Measurements from ENCODE around the gene SGO2.

SGO2 gene

DNA sequence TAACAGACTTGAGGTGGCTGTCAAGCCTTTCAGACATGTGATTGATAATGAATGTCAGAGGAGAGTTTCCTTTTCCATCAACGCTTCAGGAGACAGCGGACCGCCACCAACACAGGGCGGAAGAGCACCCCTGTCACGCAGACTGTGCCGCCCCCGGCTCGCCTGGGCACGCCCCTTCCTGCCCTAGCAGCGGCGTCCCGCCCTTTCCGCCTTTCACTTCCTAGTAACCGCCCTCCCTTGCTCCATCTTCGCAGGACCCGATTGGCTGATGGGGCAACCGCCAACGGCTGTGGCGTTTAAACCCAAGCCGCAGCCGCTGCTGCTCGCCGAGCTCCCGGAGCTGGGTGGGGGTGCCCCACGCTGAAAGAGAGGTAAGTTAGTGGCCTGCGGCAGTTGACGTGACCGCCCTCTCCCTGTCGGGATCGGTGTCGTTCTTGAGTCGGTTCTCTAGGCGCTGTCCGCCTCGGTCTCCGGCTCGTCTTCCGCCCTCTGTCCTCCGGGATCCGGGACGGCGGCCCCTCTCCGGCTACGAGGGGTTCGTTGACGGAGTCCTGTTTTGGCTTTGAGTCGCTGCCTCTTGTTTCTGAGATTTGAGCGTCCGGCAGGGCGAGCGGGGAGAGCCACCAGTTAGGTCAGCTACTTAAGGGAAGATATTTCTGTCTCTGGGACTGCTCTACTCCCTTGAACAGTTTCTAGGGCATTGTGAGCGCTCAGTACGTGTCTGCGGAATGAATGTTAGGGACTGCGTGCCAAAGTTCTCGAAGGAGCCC lies at the start of gene SGO2:
TSS of gene SGO2 (plus strand) at position 326 of the 770 bp plus-strand sequence. CDS start 6,769 bp downstream, outside the sequence.
- DNase-seq: peak; percentile 95

DNA sequence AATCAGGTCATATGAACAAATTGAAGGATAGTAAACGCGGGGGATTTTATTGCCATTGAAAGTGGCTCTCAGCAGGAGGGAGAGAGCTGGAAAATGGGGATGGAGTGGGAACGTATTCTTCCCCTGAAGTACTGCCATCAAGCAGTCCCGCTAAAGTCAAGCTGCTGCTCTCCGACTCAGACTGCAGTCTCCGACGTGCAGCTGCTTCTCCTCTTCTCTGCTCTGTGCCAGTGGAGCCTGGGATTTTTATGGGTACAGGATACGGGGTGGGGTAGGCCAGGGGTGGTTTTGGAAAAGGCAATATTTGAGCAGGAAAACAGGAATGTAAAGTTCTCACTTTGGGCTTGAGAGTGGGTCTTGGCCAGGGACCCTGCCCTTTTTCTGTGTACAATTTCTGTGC lies 49.2 kb upstream of the SGO2 start:
- no peak for DNase-seq

DNA sequence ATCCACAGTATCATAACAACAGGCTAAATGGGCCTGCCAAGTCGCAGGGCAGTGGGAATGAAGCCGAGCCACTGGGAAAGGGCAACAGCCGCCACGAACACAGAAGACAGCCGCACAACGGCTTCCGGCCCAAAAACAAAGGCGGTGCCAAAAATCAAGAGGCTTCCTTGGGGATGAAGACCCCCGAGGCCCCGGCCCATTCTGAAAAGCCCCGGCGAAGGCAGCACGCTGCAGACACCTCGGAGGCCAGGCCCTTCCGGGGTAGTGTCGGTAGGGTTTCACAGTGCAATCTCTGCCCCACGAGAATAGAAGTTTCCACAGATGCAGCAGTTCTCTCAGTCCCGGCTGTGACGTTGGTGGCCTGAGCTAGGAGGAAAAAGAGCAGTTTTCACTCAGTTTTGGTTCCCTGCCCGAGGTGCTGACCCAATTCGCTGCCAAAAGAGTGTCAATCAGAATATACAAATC lies 48.3 kb upstream of the SGO2 start:
- no peak for DNase-seq

- DNase-seq: no peak
Observed at GRCh38 chr2:200479692-200480265, 46.2 kb upstream of the SGO2 start.

GRCh38 chr2:200482194-200482593 lies 43.8 kb upstream of the SGO2 start:
- DNase-seq: no peak

DNA sequence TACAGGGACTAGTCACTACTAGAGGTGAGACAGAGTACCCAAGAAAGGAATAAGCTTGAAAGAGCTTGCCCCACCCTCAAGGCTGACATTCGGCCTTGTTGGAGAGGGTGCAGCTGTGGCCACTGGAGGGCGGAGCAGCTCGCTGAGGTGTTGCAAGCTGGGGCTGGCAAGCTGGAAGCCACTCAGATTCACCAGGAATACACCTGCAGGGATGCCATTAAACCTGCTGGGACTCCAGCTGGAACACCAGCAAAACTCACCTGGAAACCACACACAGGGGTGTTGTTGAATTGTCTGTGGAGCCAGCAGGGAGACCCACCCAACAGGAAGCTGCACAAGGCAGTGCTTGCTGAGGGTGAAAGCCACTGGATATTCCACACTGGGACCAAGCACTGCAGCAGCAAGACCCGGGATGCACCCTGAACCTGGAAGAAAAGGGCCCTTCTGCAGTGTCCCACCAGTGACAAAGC lies 42.2 kb upstream of the SGO2 start:
- peak; percentile 6 for DNase-seq

- no peak for DNase-seq
Observed at GRCh38 chr2:200484934-200485333, 41.1 kb upstream of the SGO2 start.

- no peak for DNase-seq
Observed at GRCh38 chr2:200486529-200486928, 39.5 kb upstream of the SGO2 start.

DNA sequence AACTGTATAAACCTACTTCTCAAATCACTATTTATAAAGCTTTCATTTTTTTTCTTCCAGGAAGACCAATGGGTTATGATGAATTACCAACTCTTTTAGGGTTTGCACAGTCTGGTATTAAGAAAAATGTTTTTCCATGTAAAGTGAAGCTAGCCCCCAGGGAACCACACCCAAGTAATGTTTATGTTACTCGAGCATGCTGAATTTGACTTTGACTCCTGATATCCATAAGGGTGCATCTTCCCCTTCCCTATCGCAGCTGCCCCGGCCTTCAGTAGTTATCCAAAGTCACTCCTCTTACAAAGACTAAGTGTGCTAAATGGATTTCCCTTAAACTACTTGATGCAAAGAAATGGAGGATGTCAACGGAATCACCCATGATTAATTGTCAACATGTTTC lies 37.8 kb upstream of the SGO2 start:
- DNase-seq: no peak

GRCh38 chr2:200490001-200490400 lies 36.0 kb upstream of the SGO2 start:
- no peak for DNase-seq

- DNase-seq: no peak
Observed at GRCh38 chr2:200492656-200493055, 33.4 kb upstream of the SGO2 start.

DNA sequence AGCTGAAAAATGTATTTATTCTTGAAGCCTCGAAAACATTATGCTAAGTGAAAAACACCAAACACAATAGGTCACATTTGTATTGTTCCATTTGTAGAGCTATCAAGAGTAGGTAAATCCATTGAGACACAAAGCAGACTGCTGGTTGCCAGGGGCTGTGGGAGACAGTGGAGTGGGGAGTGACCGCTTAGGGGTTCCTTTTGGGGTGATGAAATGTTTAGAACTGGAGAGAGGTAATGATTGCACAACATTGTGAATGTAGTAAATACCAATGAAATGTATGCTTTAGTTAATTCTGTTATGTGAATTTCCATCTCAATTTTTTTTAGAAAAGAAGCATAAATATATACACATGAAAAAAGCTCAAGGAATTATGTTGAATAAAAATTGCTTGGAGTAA lies 32.0 kb upstream of the SGO2 start:
- no peak for DNase-seq

DNA sequence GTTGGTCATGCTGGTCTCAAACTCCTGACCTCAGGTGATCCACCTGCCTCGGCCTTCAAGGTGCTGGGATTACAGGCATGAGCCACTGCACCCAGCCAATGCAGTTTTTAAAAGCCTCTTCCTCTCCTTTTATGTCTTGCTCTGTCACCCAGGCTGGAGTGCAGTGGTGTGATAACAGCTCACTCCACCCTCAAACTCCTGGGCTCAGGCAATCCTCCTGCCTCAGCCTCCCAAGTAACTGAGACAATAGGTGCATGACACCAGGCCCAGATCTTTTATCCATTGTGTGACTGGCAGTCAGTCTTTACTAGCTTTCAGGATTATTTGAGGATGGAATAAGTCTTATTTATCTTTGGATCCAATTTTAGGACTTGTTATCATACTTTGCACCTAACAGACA lies 29.3 kb upstream of the SGO2 start:
- DNase-seq: no peak

GRCh38 chr2:200498402-200499162 lies 27.4 kb upstream of the SGO2 start:
- DNase-seq: no peak

GRCh38 chr2:200502196-200502595 lies 23.8 kb upstream of the SGO2 start:
- no peak for DNase-seq

- DNase-seq: no peak
Observed at GRCh38 chr2:200506679-200507078, 19.3 kb upstream of the SGO2 start.

- DNase-seq: no peak
Observed at GRCh38 chr2:200507179-200507578, 18.8 kb upstream of the SGO2 start.

- no peak for DNase-seq
Observed at GRCh38 chr2:200509235-200509611, 16.8 kb upstream of the SGO2 start.

GRCh38 chr2:200509612-200510433 lies 16.2 kb upstream of the SGO2 start, which contains the start of gene KCTD18:
Gene KCTD18, minus strand, starts transcription at chr2:200510068. Its CDS starts 3,052 bp downstream, at chr2:200507016.
- peak; percentile 80 for DNase-seq

- no peak for DNase-seq
Observed at GRCh38 chr2:200515155-200515554, 10.9 kb upstream of the SGO2 start.

GRCh38 chr2:200523158-200523557 lies 2.8 kb upstream of the SGO2 start:
- DNase-seq: no peak

DNA sequence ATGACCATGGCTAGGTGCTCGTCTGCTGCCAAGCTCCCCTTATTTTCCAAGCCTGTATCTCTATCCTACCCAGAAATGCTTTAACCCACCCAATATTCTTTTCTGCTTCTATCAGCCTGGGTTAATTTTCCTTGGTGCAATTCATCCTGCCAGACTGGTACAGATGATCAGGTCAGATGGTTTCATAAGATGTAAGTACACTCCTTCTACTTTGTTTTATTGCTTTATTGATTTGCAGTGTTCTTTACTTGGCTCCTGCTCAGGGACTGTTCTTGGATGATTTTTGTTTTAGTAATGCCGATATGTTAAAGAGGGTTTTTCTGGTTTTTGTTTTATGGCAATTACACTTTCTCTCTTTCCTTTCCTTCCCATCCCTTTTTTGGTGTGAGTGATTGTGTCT lies 2.4 kb upstream of the SGO2 start:
- no peak for DNase-seq

GRCh38 chr2:200525066-200525465 lies 941 bp upstream of the SGO2 start:
- DNase-seq: no peak

All from NCI-H2171 (cell line).